ENCODE data around the gene PSTK. TPM values are rescaled to one million over a fixed set of nuclear protein-coding genes. Genes with fewer than 3 reads are reported as not detected.

The PSTK gene
- polyA plus RNA-seq, 1 donor (not counting 4 experiments of a cell fraction or from before 2014, with no cell fraction given), result 5.6 TPM

DNA sequence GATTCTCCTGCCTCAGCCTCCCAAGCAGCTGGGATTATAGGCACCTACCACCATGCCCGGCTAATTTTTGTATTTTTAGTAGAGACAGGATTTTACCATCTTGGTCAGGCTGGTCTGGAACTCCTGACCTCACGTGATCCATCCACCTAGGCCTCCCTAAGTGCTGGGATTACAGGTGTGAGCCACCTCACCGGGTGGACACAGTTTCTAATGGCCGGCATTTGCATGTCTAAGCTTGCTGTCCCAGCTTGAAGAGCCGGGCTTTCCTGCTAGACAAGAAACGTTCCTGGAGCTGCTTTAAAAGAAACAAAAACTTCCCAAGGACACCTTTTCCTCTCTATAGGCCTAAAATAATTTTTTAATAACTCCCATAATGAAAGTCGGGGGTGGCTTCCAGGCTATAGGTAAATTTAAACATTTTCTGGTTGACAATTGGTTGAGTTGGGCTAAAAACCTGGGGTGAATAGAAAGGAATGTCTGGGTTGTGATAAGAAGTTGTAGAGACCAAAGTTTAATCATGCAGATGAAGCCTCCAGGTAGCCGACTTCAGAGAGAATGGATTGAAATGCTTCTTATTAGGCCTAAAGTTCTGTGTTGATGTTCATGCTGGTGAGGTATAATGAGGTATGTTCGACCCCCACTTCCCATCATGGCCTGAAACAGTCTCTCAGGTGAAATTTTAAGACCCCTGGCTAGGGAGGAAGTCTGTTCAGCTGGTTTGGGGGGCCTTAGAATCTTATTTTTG, 37.4 kb downstream of the PSTK start:
- H3K79me2 ChIP-seq (ENCODE audit: control insufficient read depth, insufficient read depth, low read length), result no peaks in the 10 kb centered on the region
- TF ChIP-seq CTCF (optimal IDR thresholded peaks at IDR 0.05 in 1 of 3, IDR thresholded peaks at IDR 0.05 in 1 of 3, conservative IDR thresholded peaks at IDR 0.05 in 1 of 3; ENCODE audit: extremely low read depth in 1 of 3, insufficient read depth in 2 of 3, low read length in 3 of 3) (no peak), EZH2 (IDR thresholded peaks at IDR 0.05; ENCODE audit: low read length) (no peak)
- no peak overlapping the region for H2AFZ ChIP-seq (ENCODE audit: control insufficient read depth, low read length)
- no peak overlapping the region for H3K4me3 ChIP-seq (ENCODE audit: control insufficient read depth in 2 of 3, extremely low read depth in 1 of 3, insufficient read depth in 2 of 3, low read depth in 1 of 3, low read length in 3 of 3)
- H3K4me1 ChIP-seq (ENCODE audit: control insufficient read depth, extremely low read depth, insufficient read depth, low read length), result peaks cover 4% of the 10 kb centered on the region
- DNase-seq (ENCODE audit: low read depth, low spot score), result no peak
- H3K27ac ChIP-seq (ENCODE audit: control insufficient read depth, insufficient read depth, low read length), result no peak overlapping the region
- dilution Hi-C loops (cut with MboI; ENCODE audit: extremely low pct_ligation_motif_present, low sequenced_read_pairs), result no loop called here
- no peaks in the 10 kb centered on the region for H4K20me1 ChIP-seq (ENCODE audit: control insufficient read depth, extremely low read depth, insufficient read depth, low read length)
- no peaks in the 10 kb centered on the region for H3K9me1 ChIP-seq (ENCODE audit: control insufficient read depth, extremely low read depth, insufficient read depth, low read length)
- no peaks in the 10 kb centered on the region for H3K27me3 ChIP-seq (ENCODE audit: control insufficient read depth, extremely low read depth, insufficient read depth, low read length)
- no peak for FAIRE-seq
- no peaks in the 10 kb centered on the region for H3K36me3 ChIP-seq (ENCODE audit: control insufficient read depth in 2 of 2, extremely low read depth in 1 of 2, insufficient read depth in 2 of 2, low read length in 2 of 2)
- H3K9ac ChIP-seq (ENCODE audit: control insufficient read depth, extremely low read depth, insufficient read depth, low read length), result no peak overlapping the region
- H3K4me2 ChIP-seq (ENCODE audit: control insufficient read depth, extremely low read depth, insufficient read depth, low read depth, low read length), result no peak overlapping the region
- no peaks in the 10 kb centered on the region for H3K9me3 ChIP-seq (ENCODE audit: control insufficient read depth, low read depth, low read length)

- H3K4me3 ChIP-seq (ENCODE audit: control insufficient read depth in 2 of 3, extremely low read depth in 1 of 3, insufficient read depth in 2 of 3, low read depth in 1 of 3, low read length in 3 of 3), result no peak overlapping the region
- H3K36me3 ChIP-seq (ENCODE audit: control insufficient read depth in 2 of 2, extremely low read depth in 1 of 2, insufficient read depth in 2 of 2, low read length in 2 of 2), result no peaks in the 10 kb centered on the region
- FAIRE-seq (no peak), DNase-seq (ENCODE audit: low read depth, low spot score) (no peak)
- H3K9me1 ChIP-seq (ENCODE audit: control insufficient read depth, extremely low read depth, insufficient read depth, low read length), result no peaks in the 10 kb centered on the region
- no peak overlapping the region for H2AFZ ChIP-seq (ENCODE audit: control insufficient read depth, low read length)
- TF ChIP-seq EZH2 (IDR thresholded peaks at IDR 0.05; ENCODE audit: low read length), result no peak
- no peak for TF ChIP-seq CTCF (optimal IDR thresholded peaks at IDR 0.05 in 1 of 3, IDR thresholded peaks at IDR 0.05 in 1 of 3, conservative IDR thresholded peaks at IDR 0.05 in 1 of 3; ENCODE audit: extremely low read depth in 1 of 3, insufficient read depth in 2 of 3, low read length in 3 of 3)
- no peak overlapping the region for H3K9ac ChIP-seq (ENCODE audit: control insufficient read depth, extremely low read depth, insufficient read depth, low read length)
- H3K27me3 ChIP-seq (ENCODE audit: control insufficient read depth, extremely low read depth, insufficient read depth, low read length), result no peaks in the 10 kb centered on the region
- H3K79me2 ChIP-seq (ENCODE audit: control insufficient read depth, insufficient read depth, low read length), result no peaks in the 10 kb centered on the region
- dilution Hi-C loops (cut with MboI; ENCODE audit: extremely low pct_ligation_motif_present, low sequenced_read_pairs), result no loop called here
- no peak overlapping the region for H3K27ac ChIP-seq (ENCODE audit: control insufficient read depth, insufficient read depth, low read length)
- no peak overlapping the region for H3K4me2 ChIP-seq (ENCODE audit: control insufficient read depth, extremely low read depth, insufficient read depth, low read depth, low read length)
- H4K20me1 ChIP-seq (ENCODE audit: control insufficient read depth, extremely low read depth, insufficient read depth, low read length), result no peaks in the 10 kb centered on the region
- peaks cover 4% of the 10 kb centered on the region for H3K4me1 ChIP-seq (ENCODE audit: control insufficient read depth, extremely low read depth, insufficient read depth, low read length)
- H3K9me3 ChIP-seq (ENCODE audit: control insufficient read depth, low read depth, low read length), result no peaks in the 10 kb centered on the region
These were observed 38.3 kb downstream of the PSTK start for GRCh38 chr10:123018531-123018930.

Data from keratinocyte (primary cell).